ENCODE data around the gene TMEM150B.

DNA sequence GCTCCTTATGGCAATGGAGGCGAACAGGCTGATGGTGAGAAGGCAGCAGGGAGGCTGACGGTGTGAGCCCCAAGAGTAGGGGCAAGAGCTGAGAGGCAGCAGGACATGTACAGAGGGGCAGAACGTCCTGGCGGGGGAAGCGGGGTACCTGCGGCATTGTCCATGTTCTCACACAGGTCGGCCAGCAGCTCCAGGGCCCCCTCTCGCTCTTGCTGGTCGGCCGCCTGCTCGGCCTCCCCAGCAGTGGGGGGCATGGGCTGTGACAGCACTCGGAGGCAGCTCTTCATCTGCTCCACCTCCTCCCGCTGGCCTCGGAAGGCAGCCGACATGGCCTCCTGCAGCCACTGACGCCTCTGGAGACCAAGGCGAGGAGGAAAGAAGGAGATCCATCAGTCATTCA, 47.6 kb downstream of the TMEM150B start:
- TF ChIP-seq, protein P1, sequence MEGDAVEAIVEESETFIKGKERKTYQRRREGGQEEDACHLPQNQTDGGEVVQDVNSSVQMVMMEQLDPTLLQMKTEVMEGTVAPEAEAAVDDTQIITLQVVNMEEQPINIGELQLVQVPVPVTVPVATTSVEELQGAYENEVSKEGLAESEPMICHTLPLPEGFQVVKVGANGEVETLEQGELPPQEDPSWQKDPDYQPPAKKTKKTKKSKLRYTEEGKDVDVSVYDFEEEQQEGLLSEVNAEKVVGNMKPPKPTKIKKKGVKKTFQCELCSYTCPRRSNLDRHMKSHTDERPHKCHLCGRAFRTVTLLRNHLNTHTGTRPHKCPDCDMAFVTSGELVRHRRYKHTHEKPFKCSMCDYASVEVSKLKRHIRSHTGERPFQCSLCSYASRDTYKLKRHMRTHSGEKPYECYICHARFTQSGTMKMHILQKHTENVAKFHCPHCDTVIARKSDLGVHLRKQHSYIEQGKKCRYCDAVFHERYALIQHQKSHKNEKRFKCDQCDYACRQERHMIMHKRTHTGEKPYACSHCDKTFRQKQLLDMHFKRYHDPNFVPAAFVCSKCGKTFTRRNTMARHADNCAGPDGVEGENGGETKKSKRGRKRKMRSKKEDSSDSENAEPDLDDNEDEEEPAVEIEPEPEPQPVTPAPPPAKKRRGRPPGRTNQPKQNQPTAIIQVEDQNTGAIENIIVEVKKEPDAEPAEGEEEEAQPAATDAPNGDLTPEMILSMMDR (IDR thresholded peaks at IDR 0.05) = no peak
- TF ChIP-seq POLR2A (IDR thresholded peaks at IDR 0.05; ENCODE audit: low read length) (no peak), NR3C1 (IDR thresholded peaks at IDR 0.05) (no peak), EP300 (IDR thresholded peaks at IDR 0.05) (no peak), HDAC2 (IDR thresholded peaks at IDR 0.05) (no peak), CBX2 (IDR thresholded peaks at IDR 0.05; ENCODE audit: borderline replicate concordance, low read depth) (no peak), RCOR1 (IDR thresholded peaks at IDR 0.05; ENCODE audit: low read depth, low read length) (no peak), SREBF2 (IDR thresholded peaks at IDR 0.05) (no peak)
- TF ChIP-seq, protein P2, sequence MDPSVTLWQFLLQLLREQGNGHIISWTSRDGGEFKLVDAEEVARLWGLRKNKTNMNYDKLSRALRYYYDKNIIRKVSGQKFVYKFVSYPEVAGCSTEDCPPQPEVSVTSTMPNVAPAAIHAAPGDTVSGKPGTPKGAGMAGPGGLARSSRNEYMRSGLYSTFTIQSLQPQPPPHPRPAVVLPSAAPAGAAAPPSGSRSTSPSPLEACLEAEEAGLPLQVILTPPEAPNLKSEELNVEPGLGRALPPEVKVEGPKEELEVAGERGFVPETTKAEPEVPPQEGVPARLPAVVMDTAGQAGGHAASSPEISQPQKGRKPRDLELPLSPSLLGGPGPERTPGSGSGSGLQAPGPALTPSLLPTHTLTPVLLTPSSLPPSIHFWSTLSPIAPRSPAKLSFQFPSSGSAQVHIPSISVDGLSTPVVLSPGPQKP (IDR thresholded peaks at IDR 0.05; ENCODE audit: low read depth, low read length) = no peak
- TF ChIP-seq, protein P3, sequence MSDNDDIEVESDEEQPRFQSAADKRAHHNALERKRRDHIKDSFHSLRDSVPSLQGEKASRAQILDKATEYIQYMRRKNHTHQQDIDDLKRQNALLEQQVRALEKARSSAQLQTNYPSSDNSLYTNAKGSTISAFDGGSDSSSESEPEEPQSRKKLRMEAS (IDR thresholded peaks at IDR 0.05) = no peak
- TF ChIP-seq, protein P4, sequence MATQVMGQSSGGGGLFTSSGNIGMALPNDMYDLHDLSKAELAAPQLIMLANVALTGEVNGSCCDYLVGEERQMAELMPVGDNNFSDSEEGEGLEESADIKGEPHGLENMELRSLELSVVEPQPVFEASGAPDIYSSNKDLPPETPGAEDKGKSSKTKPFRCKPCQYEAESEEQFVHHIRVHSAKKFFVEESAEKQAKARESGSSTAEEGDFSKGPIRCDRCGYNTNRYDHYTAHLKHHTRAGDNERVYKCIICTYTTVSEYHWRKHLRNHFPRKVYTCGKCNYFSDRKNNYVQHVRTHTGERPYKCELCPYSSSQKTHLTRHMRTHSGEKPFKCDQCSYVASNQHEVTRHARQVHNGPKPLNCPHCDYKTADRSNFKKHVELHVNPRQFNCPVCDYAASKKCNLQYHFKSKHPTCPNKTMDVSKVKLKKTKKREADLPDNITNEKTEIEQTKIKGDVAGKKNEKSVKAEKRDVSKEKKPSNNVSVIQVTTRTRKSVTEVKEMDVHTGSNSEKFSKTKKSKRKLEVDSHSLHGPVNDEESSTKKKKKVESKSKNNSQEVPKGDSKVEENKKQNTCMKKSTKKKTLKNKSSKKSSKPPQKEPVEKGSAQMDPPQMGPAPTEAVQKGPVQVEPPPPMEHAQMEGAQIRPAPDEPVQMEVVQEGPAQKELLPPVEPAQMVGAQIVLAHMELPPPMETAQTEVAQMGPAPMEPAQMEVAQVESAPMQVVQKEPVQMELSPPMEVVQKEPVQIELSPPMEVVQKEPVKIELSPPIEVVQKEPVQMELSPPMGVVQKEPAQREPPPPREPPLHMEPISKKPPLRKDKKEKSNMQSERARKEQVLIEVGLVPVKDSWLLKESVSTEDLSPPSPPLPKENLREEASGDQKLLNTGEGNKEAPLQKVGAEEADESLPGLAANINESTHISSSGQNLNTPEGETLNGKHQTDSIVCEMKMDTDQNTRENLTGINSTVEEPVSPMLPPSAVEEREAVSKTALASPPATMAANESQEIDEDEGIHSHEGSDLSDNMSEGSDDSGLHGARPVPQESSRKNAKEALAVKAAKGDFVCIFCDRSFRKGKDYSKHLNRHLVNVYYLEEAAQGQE (IDR thresholded peaks at IDR 0.05) = no peak
- TF ChIP-seq, protein P5, sequence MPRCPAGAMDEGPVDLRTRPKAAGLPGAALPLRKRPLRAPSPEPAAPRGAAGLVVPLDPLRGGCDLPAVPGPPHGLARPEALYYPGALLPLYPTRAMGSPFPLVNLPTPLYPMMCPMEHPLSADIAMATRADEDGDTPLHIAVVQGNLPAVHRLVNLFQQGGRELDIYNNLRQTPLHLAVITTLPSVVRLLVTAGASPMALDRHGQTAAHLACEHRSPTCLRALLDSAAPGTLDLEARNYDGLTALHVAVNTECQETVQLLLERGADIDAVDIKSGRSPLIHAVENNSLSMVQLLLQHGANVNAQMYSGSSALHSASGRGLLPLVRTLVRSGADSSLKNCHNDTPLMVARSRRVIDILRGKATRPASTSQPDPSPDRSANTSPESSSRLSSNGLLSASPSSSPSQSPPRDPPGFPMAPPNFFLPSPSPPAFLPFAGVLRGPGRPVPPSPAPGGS (IDR thresholded peaks at IDR 0.05) = no peak
- TF ChIP-seq, protein P6, sequence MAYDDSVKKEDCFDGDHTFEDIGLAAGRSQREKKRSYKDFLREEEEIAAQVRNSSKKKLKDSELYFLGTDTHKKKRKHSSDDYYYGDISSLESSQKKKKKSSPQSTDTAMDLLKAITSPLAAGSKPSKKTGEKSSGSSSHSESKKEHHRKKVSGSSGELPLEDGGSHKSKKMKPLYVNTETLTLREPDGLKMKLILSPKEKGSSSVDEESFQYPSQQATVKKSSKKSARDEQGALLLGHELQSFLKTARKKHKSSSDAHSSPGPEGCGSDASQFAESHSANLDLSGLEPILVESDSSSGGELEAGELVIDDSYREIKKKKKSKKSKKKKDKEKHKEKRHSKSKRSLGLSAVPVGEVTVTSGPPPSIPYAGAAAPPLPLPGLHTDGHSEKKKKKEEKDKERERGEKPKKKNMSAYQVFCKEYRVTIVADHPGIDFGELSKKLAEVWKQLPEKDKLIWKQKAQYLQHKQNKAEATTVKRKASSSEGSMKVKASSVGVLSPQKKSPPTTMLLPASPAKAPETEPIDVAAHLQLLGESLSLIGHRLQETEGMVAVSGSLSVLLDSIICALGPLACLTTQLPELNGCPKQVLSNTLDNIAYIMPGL (CRISPR knock-in tag; IDR thresholded peaks at IDR 0.05; ENCODE audit: borderline replicate concordance) = no peak

Measured in A549 (cell line).